ENCODE measurements around the gene NEUROG2.

NEUROG2 gene

GRCh38 chr4:112521123-112522023, 5.4 kb upstream of the NEUROG2 start:
- DNase-seq, result no peak

- no peak for DNase-seq
Measured at GRCh38 chr4:112520598-112521122, 4.7 kb upstream of the NEUROG2 start.

GRCh38 chr4:112519689-112520597, 4.0 kb upstream of the NEUROG2 start:
- DNase-seq, result no peak

GRCh38 chr4:112518675-112519074, 2.7 kb upstream of the NEUROG2 start:
- no peak for DNase-seq

GRCh38 chr4:112517911-112518310, 1.9 kb upstream of the NEUROG2 start:
- no peak for DNase-seq

GRCh38 chr4:112517067-112517634, 1.2 kb upstream of the NEUROG2 start:
- no peak for DNase-seq

GRCh38 chr4:112516471-112517066, 589 bp upstream of the NEUROG2 start:
- DNase-seq, result peak in 9 of 56 donors; percentile 9 to 37 (median 17)

GRCh38 chr4:112515198-112516065, 548 bp downstream of the NEUROG2 start:
- DNase-seq, result peak in 8 of 56 donors; percentile 7 to 53 (median 32)

GRCh38 chr4:112514647-112515197, 1.3 kb downstream of the NEUROG2 start:
- DNase-seq, result no peak

GRCh38 chr4:112513971-112514646, 1.9 kb downstream of the NEUROG2 start:
- DNase-seq, result no peak

- DNase-seq, result no peak
Measured at GRCh38 chr4:112511803-112512118, 4.2 kb downstream of the NEUROG2 start.

GRCh38 chr4:112511093-112511802, 4.7 kb downstream of the NEUROG2 start:
- DNase-seq, result peak in 6 of 56 donors; percentile 2 to 45 (median 25)

- peak in 2 of 56 donors; percentile 5 to 24 for DNase-seq
Measured at GRCh38 chr4:112510291-112511092, 5.5 kb downstream of the NEUROG2 start.

GRCh38 chr4:112509243-112510141, 6.5 kb downstream of the NEUROG2 start:
- DNase-seq, result peak in 1 of 56 donors; percentile 13

- no peak for DNase-seq
Measured at GRCh38 chr4:112508356-112508755, 7.6 kb downstream of the NEUROG2 start.

GRCh38 chr4:112504807-112505206, 11.2 kb downstream of the NEUROG2 start:
- DNase-seq, result no peak

- no peak for DNase-seq
Measured at GRCh38 chr4:112502871-112503270, 13.1 kb downstream of the NEUROG2 start.
